ENCODE measurements around the gene MACROH2A1. TPM values are rescaled to one million over a fixed set of nuclear protein-coding genes. Genes with fewer than 3 reads are reported as not detected.

Gene MACROH2A1
- total and polyA plus RNA-seq, 9 of the 15 experiments (the other 6 are each of a cell fraction or from before 2014, with no cell fraction given) = 44.9 to 289 (median 193) TPM

GRCh38 chr5:135347392-135347791 lies 51.6 kb downstream of the MACROH2A1 start:
- Histone ChIP-seq H3K27me3 (ENCODE audit: control insufficient read depth in 2 of 2, insufficient read depth in 2 of 2, low read length in 2 of 2) (no peaks in the 10 kb centered on the region), H3K4me2 (ENCODE audit: insufficient read depth, low read length) (no peak overlapping the region), H3K27ac (ENCODE audit: extremely low read depth, low read depth, low read length) (no peak overlapping the region), H3K9me1 (ENCODE audit: control insufficient read depth, insufficient read depth, low read length) (no peaks in the 10 kb centered on the region), H3K9ac (ENCODE audit: insufficient read depth in 1 of 2, low read depth in 2 of 2, low read length in 2 of 2) (no peak overlapping the region), H3K4me3 (no peak overlapping the region), H3K9me3 (replicated peaks; ENCODE audit: control insufficient read depth, insufficient read depth, low read depth, low read length) (no peaks in the 10 kb centered on the region), H2AFZ (ENCODE audit: low read depth, low read length) (no peak overlapping the region), H3K36me3 (ENCODE audit: control insufficient read depth, insufficient read depth, low read length) (peaks cover 85% of the 10 kb centered on the region; the same call in 2 of the 3 replicates), H4K20me1 (replicated peaks; ENCODE audit: control insufficient read depth, insufficient read depth, low read length) (no peaks in the 10 kb centered on the region), H3K79me2 (ENCODE audit: control insufficient read depth, insufficient read depth, low read length) (no peaks in the 10 kb centered on the region), H3K4me1 (replicated peaks in 1 of 2; ENCODE audit: control insufficient read depth in 2 of 2, insufficient read depth in 2 of 2, low read length in 2 of 2) (no peaks in the 10 kb centered on the region)
- no peak for TF ChIP-seq FOXJ3 (CRISPR knock-in tag; IDR thresholded peaks at IDR 0.05)
- no peak for TF ChIP-seq TAF7 (tag; IDR thresholded peaks at IDR 0.05)
- TF ChIP-seq MTA2 (IDR thresholded peaks at IDR 0.05; ENCODE audit: low read depth) = no peak
- TF ChIP-seq MLLT1 (IDR thresholded peaks at IDR 0.05) = no peak
- TF ChIP-seq E2F8 (IDR thresholded peaks at IDR 0.05; ENCODE audit: low read depth, partially characterized antibody) = no peak
- TF ChIP-seq SMARCE1 (IDR thresholded peaks at IDR 0.05) = no peak
- TF ChIP-seq MCM5 (IDR thresholded peaks at IDR 0.05; ENCODE audit: low read depth) = no peak
- TF ChIP-seq SPI1 (IDR thresholded peaks at IDR 0.05; ENCODE audit: borderline replicate concordance, low read depth, low read length) = no peak
- TF ChIP-seq SMAD4 (CRISPR knock-in tag; conservative IDR thresholded peaks at IDR 0.05) = no peak
- TF ChIP-seq ZBTB17 (CRISPR knock-in tag; IDR thresholded peaks at IDR 0.05) = no peak
- no peak for TF ChIP-seq FOXP1 (CRISPR knock-in tag; IDR thresholded peaks at IDR 0.05)
- TF ChIP-seq GTF2E2 (tag; IDR thresholded peaks at IDR 0.05) = no peak
- TF ChIP-seq CHAMP1 (IDR thresholded peaks at IDR 0.05) = no peak
- FAIRE-seq = no peak
- in situ Hi-C loops (cut with MboI) = no loop called here
- no TSS peak for BruUV-seq (replicated peaks)
- 94% methylated on average over 4 of the region's 4 CpGs for WGBS (ENCODE audit: insufficient coverage, low coverage, missing lambda C conversion rate)
- POLR2A ChIA-PET = interaction anchor here (0.9 to 2.4 kb wide), 2 partner anchors 10 to 443 kb away, joined by 3 to 6 read pairs; no protein-coding TSS in a partner anchor
- CTCF ChIA-PET (ENCODE audit: low intra/inter-chr PET ratio) = no interaction called here
- ATAC-seq = no peak
- intact Hi-C loops (cut with micrococcal nuclease) = loop anchor here (5.0 kb wide), 1 partner anchor 80 kb away; no protein-coding TSS in a partner anchor
- no peak for DNase-seq (ENCODE audit: extremely low read depth in 1 of 4, low spot score in 3 of 4)

Measured in K562 (cell line).